Nephron (organoid): ENCODE measurements around the gene CLC.

Source experiments
- H3K27ac Mint-ChIP-seq, 3 experiments: 2 replicates each; pipeline ENCODE4 v1.8.0; 2020; ENCODE audit warnings: mixed read lengths in 3 of 3, mild to moderate bottlenecking in 2 of 3, moderate library complexity in 1 of 3
- H3K27me3 Mint-ChIP-seq: 2 replicates; pipeline ENCODE4 v1.8.0; 2021; ENCODE audit warnings: low read depth, mild to moderate bottlenecking, moderate library complexity, mixed read lengths
- H3K36me3 Mint-ChIP-seq: 2 replicates; pipeline ENCODE4 v1.8.0; 2020; ENCODE audit warnings: low read depth, mixed read lengths
- H3K4me1 Mint-ChIP-seq: 2 replicates; pipeline ENCODE4 v1.8.0; 2020; ENCODE audit warnings: mixed read lengths
- H3K4me3 Mint-ChIP-seq, 3 experiments: 2 replicates each; pipeline ENCODE4 v1.8.0; 2020; ENCODE audit warnings: mild to moderate bottlenecking in 3 of 3, mixed read lengths in 3 of 3, moderate library complexity in 2 of 3
- H3K9me3 Mint-ChIP-seq: 2 replicates; pipeline ENCODE4 v1.8.0; 2020; ENCODE audit warnings: mixed read lengths
- CTCF ChIP-seq, 3 experiments: fragments of 200-600 bp; sonication (generic); IDR thresholded peaks; one replicate each; pipeline ENCODE4 v1.5.0; 2021; ENCODE audit warnings: antibody characterized with exemption in 3 of 3; ENCODE audit not compliant: unreplicated experiment in 3 of 3

The CLC gene

DNA sequence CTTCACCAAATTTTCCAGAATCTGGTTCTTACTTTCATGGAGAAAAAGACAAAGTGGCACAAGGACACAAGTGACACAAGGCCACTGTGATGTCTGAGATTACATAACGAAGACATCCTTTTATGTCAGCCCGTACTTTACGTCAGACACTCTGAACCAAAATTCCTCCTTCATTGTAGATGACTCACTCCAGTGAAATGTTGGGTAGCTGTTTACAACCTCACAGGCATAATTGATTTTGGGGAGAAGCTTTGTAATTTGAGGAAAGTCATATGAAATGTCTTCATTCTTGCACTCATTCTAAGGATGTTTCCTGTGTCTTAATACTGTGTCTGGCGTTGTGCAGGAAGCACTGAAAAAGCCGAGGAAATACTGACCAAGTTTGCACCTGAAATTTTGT, 53.6 kb downstream of the CLC start:
- Mint-ChIP-seq H3K4me1 (peaks cover 5% of the 10 kb centered on the region), H3K27me3 (peaks cover 11% of the 10 kb centered on the region), H3K9me3 (no peaks in the 10 kb centered on the region), H3K4me3 (no peak overlapping the region), H3K27ac (no peak overlapping the region), H3K36me3 (no peaks in the 10 kb centered on the region)
- no peak for TF ChIP-seq CTCF (IDR thresholded peaks at IDR 0.05; ENCODE audit: unreplicated experiment in 3 of 3)

GRCh38 chr19:39681416-39681815, 56.4 kb downstream of the CLC start:
- Mint-ChIP-seq H3K4me3 (no peak overlapping the region), H3K27ac (no peak overlapping the region), H3K27me3 (peaks cover 7% of the 10 kb centered on the region), H3K36me3 (no peaks in the 10 kb centered on the region), H3K9me3 (no peaks in the 10 kb centered on the region), H3K4me1 (peaks cover 17% of the 10 kb centered on the region)
- TF ChIP-seq CTCF (IDR thresholded peaks at IDR 0.05; ENCODE audit: unreplicated experiment in 3 of 3) = no peak
